B cell (primary cell): ENCODE data around the gene EFCAB14.

Source experiments
- EZH2 ChIP-seq: IDR thresholded peaks from 2 replicates; pipeline ENCODE4 v1.6.1; 2012; ENCODE audit warnings: borderline replicate concordance, low read depth, mild to moderate bottlenecking, moderate library complexity, low read length; ENCODE audit not compliant: insufficient read depth, poor library complexity, severe bottlenecking
- TF ChIP-seq, protein P1 (sequence below): fragments of 200-600 bp; IDR thresholded peaks from one replicate; pipeline ENCODE4 v1.8.0; 2022; ENCODE audit warnings: antibody characterized with exemption, mild to moderate bottlenecking

DNA sequence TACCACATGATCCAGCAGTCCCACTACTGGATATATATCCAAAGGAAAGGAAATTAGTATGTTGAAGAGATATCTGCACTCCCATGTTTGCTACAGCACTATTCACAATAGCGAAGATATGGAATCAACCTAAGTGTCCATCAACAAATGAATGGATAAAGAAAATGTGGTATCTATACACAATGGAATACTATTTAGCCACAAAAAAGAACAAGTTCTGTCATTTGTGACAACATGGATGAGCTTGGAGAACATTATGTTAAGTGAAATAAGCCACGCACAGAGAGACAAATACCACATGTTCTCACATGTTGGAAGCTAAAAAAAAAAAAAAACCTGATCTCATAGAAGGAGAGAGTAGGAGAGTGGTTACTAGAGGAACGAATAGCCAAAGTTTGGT lies 68.4 kb downstream of the EFCAB14 start:
- TF ChIP-seq, protein P1, sequence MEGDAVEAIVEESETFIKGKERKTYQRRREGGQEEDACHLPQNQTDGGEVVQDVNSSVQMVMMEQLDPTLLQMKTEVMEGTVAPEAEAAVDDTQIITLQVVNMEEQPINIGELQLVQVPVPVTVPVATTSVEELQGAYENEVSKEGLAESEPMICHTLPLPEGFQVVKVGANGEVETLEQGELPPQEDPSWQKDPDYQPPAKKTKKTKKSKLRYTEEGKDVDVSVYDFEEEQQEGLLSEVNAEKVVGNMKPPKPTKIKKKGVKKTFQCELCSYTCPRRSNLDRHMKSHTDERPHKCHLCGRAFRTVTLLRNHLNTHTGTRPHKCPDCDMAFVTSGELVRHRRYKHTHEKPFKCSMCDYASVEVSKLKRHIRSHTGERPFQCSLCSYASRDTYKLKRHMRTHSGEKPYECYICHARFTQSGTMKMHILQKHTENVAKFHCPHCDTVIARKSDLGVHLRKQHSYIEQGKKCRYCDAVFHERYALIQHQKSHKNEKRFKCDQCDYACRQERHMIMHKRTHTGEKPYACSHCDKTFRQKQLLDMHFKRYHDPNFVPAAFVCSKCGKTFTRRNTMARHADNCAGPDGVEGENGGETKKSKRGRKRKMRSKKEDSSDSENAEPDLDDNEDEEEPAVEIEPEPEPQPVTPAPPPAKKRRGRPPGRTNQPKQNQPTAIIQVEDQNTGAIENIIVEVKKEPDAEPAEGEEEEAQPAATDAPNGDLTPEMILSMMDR, result no peak
- no peak for TF ChIP-seq EZH2
